ENCODE data around the gene COQ8B. TPM values are rescaled to one million over a fixed set of nuclear protein-coding genes. Genes with fewer than 3 reads are reported as not detected.

The COQ8B gene
- total and polyA plus RNA-seq, 2 of the 4 experiments (the other 2 are of a cell fraction): 14.9 to 23.2 TPM

GRCh38 chr19:40721936-40722661 lies 5.4 kb upstream of the COQ8B start:
- DNase-seq (peak; percentile 41), ATAC-seq (ENCODE audit: low read depth) (no peak)
- Histone ChIP-seq H2AK5ac (ENCODE audit: low read depth, low read length) (0 out of 2 replicates have a peak overlapping the region, but pooled peaks have one; percentile 35), H4K5ac (ENCODE audit: low read depth, low read length) (no peak overlapping the region), H3K79me1 (ENCODE audit: low read depth in 1 of 2, low read length in 2 of 2) (peaks cover 28 to 86% of the 10 kb centered on the region in 2 experiments), H4K20me1 (ENCODE audit: insufficient read depth, low read length) (peaks cover 13% of the 10 kb centered on the region; the same call in 1 of the 2 replicates), H3K18ac (ENCODE audit: low read depth, low read length) (no peak overlapping the region), H3K4ac (ENCODE audit: low read depth, low read length) (no peak overlapping the region), H3K9me1 (ENCODE audit: insufficient read depth, low read length) (peaks cover 20% of the 10 kb centered on the region; the same call in 1 of the 2 replicates), H3K4me2 (ENCODE audit: low read depth, low read length) (peak overlapping the region; percentile 5), H4K91ac (ENCODE audit: insufficient read depth, low read depth, low read length) (no peak overlapping the region), H4K8ac (ENCODE audit: low read depth in 2 of 2, low read length in 2 of 2) (no peak overlapping the region), H3K36me3 (ENCODE audit: control insufficient read depth, insufficient read depth, low read length) (peaks cover 31% of the 10 kb centered on the region), H3K23ac (ENCODE audit: low read depth, low read length) (peak overlapping the region; percentile 59), H3K27me3 (ENCODE audit: control insufficient read depth, insufficient read depth, low read length) (no peaks in the 10 kb centered on the region), H3K9ac (ENCODE audit: low read depth, low read length) (no peak overlapping the region), H3K14ac (replicated peaks; ENCODE audit: low read depth, low read length) (0 out of 2 replicates have a peak overlapping the region, but pooled peaks have one; percentile 19), H2BK15ac (ENCODE audit: low read depth, low read length) (no peak overlapping the region), H3K4me3 (ENCODE audit: insufficient read depth, low read depth, low read length) (no peak overlapping the region), H3K9me3 (ENCODE audit: control insufficient read depth, insufficient read depth, low read length) (no peaks in the 10 kb centered on the region), H2BK20ac (ENCODE audit: low read depth, low read length) (no peak overlapping the region), H2BK5ac (ENCODE audit: low read depth, low read length, poor library complexity, severe bottlenecking) (no peak overlapping the region), H3K27ac (ENCODE audit: insufficient read depth, low read length) (0 out of 2 replicates have a peak overlapping the region, but pooled peaks have one; percentile 9), H3K4me1 (ENCODE audit: control insufficient read depth, insufficient read depth, low read length) (peaks cover 9% of the 10 kb centered on the region), H2BK120ac (ENCODE audit: low read depth, low read length) (no peak overlapping the region), H3K56ac (ENCODE audit: extremely low read depth, insufficient read depth, low read length) (no peak overlapping the region), H2AK9ac (replicated peaks; ENCODE audit: low read depth, low read length, poor library complexity) (peak overlapping the region; percentile 16), H2AFZ (replicated peaks; ENCODE audit: low read length, poor library complexity) (no peak overlapping the region)
- BruUV-seq (replicated peaks): no TSS peak
- no peak for TF ChIP-seq RCOR1 (IDR thresholded peaks at IDR 0.05; ENCODE audit: insufficient replicate concordance, low read length)
- TF ChIP-seq RAD21 (IDR thresholded peaks at IDR 0.05; ENCODE audit: low read length): no peak
- TF ChIP-seq CTCF (conservative IDR thresholded peaks at IDR 0.05; ENCODE audit: low read depth, low read length): no peak
- TF ChIP-seq MAFK (IDR thresholded peaks at IDR 0.05; ENCODE audit: low read depth, low read length): no peak
- TF ChIP-seq, protein P1, sequence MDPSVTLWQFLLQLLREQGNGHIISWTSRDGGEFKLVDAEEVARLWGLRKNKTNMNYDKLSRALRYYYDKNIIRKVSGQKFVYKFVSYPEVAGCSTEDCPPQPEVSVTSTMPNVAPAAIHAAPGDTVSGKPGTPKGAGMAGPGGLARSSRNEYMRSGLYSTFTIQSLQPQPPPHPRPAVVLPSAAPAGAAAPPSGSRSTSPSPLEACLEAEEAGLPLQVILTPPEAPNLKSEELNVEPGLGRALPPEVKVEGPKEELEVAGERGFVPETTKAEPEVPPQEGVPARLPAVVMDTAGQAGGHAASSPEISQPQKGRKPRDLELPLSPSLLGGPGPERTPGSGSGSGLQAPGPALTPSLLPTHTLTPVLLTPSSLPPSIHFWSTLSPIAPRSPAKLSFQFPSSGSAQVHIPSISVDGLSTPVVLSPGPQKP (IDR thresholded peaks at IDR 0.05; ENCODE audit: borderline replicate concordance, low read depth, low read length): no peak
- no peak for TF ChIP-seq SMC3 (IDR thresholded peaks at IDR 0.05; ENCODE audit: low read depth, low read length)
- no peak for TF ChIP-seq BHLHE40 (IDR thresholded peaks at IDR 0.05; ENCODE audit: low read depth, low read length)
- no peak for TF ChIP-seq FOS (IDR thresholded peaks at IDR 0.05; ENCODE audit: low read depth, low read length)
- no peak for TF ChIP-seq RFX5 (IDR thresholded peaks at IDR 0.05; ENCODE audit: low read depth, low read length)
- no peak for TF ChIP-seq CEBPB (IDR thresholded peaks at IDR 0.05; ENCODE audit: low read depth, low read length)
- in situ Hi-C loops (cut with MboI; ENCODE audit: low sequenced_read_pairs) (no loop called here), intact Hi-C loops (cut with micrococcal nuclease) (no loop called here), dilution Hi-C loops (cut with HindIII; ENCODE audit: low sequenced_read_pairs, unreplicated experiment) (no loop called here)
- WGBS, 2 experiments (ENCODE audit: extremely low coverage in 2 of 2, insufficient read length in 1 of 2): no CpG with 5 or more reads among the region's 9 CpGs
- CTCF ChIA-PET: no interaction called here
- POLR2A ChIA-PET (ENCODE audit: unreplicated experiment): interaction anchor here (0.5 to 0.6 kb wide), 2 partner anchors 28 to 31 kb away, joined by 3 to 4 read pairs; no protein-coding TSS in a partner anchor

Measured in IMR-90 (cell line).